KBM-7 (cell line): ENCODE measurements around the gene ERN1.
A peak's percentile ranks its signal among the peaks of the same experiment; 100 is the strongest.

Experiments
- DNase-seq: peaks from one replicate; pipeline ENCODE4 v3.0.0-alpha.2; 2015
- in situ Hi-C: fragments of 300-500 bp; cut with MboI; formaldehyde crosslinking; loops from 2 replicates; pipeline ENCODE4 v1.14.3; 2020; ENCODE audit warnings: low sequenced_read_pairs, low pct_unique_long_range_greater_than_20kb, mixed read lengths

Gene ERN1

DNA sequence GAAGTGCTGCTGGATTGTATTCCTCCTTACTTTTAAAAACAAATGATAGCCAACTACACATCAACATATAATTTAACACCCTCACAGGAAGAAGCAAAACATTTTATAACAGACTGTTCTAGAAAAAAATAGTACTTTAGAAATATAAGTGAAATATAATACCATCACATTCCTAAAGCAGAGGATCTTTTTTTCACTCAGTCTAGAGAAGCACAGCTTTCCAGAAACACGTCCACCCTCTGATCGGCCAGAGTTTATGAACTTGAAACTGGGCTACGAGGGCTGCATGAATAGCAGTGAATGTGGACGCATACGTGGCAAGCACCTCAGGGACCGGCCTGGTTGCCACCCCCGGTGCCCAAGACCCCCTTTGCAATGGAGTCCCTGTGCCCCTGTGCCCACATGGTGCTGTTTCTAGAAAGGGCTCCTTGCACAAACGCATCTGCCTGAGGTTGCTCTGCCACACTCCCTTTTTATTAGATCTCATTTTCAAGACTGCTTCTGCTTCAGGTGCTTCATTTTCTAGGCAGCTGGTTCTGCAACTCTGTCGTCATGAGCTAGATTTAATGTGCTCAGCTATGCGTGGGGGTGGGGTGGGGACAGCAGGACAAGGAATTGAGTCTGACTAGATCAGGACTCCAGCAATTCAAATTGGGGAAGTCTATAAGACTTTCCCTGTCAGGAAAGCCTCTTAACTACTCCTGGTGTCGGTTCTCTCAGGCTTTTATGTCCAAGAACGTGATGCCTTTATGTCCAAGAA, 29.1 kb upstream of the ERN1 start:
- peak; percentile 33 for DNase-seq
- in situ Hi-C loops, result no loop called here

DNA sequence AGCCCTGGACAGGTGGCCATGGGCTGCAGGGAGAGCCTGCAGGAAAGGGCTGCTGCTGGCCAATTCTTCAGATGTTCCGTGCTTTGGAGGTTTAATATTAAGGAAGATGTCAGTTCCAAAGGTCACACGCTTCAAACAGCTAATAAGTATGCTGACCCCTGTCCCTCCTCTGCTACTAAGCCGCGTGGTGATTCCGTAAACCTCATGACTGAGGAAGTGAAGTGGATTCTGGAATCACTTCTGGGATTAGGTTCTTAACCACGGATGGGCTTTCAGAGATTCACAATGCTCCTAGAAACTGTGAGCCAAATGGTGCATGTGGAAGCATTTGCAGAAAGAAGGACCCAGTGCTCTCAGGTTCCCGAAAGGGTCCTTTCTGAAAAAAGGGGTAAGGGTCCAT, 28.5 kb upstream of the ERN1 start:
- in situ Hi-C loops, result no loop called here
- no peak for DNase-seq

DNA sequence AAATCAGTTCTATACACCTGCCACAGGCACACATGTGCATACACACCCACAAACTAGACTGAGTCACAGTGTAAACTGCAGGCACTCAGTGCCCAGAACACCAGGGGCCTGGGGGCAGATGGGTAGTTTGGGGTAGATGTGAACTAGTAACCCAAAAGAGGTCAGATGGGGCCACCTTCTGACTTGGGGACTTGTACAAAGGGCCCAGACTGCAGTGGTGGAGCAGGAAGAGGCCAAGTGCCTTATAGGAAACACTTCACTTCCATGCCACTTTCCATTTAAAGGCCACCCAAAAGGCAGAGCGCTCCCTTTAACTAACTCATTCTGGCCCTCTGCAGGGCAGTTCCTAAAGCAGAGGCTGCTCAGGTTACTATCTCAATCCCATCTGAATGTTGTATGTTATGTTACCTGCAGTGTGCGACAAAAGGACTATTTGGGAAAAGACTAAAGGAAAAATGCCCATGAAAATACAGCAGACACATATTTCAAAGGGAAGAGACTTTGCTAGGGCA, 27.8 kb upstream of the ERN1 start:
- DNase-seq, result no peak
- in situ Hi-C loops, result no loop called here

DNA sequence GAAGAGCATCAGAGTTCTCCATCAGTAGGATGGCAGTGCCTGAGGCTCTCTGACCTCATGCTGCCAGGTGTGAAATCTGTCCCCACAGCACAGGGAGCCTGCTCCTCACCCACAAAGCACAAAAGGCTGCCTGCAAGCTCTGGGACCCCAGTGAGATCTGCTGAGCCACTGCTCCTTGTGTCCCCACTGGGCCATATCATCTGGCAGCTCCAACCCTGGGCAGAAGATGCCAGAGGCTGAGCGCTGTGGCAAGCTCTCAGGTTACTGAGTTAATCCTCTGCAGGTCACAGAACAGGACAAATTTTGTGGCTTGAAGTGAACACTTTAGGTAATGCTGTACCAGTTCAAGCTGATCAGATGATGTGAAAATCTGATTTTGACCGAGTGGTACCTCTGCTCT, 26.7 kb upstream of the ERN1 start:
- no peak for DNase-seq
- in situ Hi-C loops, result no loop called here

DNA sequence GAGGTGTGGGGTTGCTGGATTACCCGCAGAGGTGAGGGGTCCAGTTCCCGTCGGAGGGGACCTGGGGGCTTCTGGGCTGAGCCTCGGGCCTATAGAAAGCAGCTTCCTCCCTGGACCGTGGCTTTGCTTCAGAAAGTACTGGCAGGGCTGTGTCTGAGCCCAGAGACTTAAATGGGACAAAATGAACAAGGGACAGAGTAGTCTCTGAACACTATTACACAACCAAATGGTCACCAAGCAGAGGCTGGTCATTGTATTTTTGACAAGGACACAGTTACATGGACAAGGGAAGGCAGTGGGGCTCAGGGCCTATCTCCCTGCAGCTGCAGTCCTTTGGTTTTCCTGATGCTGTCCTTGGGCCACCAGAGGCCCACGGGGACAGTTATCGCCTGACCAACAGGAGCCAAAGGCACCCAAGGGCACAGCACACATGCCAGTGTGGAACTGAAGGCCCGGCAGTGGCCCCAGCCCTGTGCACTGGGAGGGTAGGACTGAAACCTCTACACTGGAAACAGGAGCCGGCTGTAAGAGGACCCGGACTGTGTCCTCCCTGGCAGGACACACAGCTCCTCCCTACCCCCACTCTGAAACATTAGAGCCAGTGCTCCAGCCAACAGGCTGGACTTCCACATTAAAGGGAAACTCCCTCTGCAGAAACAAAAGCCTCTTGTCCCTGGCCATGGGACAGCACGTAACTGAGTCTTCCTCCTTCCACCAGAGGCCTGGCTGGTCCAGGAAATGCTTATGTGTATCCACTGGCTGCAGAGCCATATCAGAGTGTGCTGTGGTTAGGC, 26.0 kb upstream of the ERN1 start:
- DNase-seq, result no peak
- in situ Hi-C loops, result no loop called here

DNA sequence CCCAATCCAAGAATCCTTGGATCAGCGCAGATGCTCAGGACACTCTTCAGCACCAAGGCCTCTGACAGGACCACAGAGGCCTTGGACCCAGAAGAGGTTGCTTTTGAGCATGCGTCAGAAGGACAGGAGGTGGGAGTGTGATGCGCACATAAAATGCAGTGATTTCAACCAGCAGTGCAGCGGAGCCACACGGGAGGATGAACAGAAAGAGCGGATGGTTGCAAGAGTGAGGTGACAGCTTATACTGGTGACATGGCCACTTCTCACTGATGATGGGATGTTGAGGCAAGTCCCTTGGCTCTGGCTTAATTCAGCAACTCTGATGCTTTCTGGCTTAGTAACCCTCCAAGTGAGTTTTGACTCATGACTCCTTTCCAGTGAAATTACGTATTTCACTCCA, 25.2 kb upstream of the ERN1 start:
- in situ Hi-C loops, result no loop called here
- no peak for DNase-seq

DNA sequence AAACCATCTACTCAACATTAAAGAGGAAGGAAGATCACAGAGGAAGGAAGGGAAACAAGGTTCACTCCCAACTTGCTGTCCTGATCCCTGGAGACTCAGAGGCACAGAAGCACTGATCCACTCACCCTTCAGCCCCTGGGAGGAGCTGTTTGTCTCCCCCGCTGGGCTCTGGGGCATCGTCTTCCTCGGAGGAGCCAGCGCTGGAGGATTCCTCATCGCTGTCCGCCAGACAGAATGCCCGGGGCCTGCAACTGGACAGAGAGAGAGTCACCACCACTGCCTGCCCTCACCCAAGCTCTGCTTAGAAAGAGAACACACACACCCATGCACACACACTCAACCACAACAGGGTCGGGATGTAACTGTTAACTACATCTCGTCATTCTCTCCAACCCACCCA, 24.8 kb upstream of the ERN1 start:
- DNase-seq, result no peak
- in situ Hi-C loops, result no loop called here

DNA sequence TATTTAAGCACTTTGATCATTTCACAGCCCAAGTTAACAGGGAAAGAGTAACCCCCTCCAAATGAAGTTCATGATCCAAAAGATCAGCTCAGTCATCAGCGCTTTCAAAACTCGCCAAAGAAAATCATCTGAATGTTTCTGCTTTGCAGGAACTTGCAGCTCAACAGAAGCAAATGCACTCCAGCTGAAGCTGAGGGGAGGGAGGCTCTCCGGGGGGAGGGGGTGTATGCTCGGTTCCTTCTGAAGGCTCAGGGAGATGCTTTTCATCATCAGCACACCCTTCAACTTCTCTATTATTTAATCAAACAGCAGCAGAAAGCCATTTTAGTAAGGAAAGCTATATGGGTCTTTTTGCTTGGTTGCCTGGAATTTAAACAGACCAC, 24.4 kb upstream of the ERN1 start:
- no peak for DNase-seq
- in situ Hi-C loops, result no loop called here

DNA sequence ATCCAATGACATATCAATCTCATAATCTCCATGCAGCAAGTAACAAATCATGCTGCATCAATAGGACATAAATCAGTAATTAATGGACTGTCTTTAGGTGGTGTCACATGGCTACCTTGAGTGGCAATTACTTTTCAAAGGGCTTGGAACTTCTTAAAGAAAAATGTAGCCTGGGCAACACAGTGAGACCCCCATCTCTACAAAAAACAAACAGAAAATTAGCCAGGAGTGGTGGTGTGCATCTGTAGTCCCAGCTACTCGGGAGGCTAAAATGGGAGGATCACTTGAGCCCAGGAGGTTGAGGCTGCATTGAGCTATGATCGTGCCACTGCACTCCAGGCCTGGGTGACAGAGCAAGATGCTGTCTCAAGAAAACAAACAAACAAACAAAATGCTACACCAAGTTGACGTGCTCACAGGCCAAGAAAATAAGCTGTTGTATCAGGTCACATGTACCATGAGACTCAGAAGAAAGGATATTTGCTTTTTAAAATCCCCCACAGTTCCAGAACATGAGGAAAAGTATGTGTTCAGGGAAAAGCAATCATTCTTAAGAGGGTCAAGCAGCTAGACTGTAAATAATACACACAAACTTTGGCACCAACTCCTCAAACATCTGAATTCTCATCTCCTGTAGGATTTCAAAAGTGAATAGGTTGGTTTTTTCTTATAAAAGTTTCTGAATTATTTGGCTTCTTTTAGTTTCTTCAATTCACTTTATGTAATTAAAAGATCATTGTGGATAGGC, 23.8 kb upstream of the ERN1 start:
- in situ Hi-C loops, result no loop called here
- no peak for DNase-seq

DNA sequence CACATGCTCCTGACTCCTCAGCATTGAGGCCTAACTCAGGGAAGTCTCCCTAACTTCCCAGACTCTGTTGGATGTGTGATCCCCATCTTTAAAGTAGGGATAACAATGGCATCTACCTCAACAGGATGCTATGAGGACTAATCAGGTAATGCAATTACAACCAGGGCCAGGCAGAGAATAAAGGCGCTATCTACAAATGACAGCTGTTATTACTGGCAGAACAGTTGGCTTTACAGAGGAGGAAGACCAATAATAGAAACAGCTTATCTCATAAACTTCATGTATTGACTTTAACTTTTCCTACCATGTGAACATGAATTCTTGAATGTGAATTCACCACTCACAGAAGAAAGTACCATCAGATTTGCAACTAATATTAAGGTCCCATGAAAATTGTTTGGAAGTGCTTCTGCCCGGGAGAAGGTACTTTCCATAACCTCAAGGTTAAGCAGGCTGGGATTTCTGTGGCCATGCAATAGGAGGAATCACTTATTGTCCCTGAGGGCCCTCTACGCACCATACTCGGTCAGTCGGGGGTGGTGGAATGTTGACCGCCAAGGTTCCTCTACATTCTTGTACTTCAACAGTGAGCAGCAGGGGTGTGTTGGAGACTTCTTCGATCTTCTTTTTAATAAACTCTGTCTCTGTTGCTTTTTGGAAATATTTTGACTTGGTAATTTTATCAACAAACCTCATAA, 22.6 kb upstream of the ERN1 start:
- no peak for DNase-seq
- in situ Hi-C loops, result no loop called here

DNA sequence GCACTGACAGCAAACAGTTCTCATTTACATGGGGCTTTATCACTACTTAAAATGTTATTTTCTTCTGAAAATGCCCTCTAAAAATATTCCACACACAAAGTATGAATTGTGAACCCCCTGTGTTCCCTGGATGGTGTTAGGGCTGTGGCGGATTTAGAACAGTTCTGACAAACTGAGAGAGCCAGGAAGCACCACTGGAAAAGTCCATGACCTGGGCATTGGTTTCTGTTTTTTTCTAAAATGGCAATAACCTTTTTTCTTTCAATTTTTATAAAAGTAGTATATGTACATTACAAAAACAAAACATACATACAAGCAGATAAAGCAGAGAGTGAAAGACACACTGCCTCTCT, 21.0 kb upstream of the ERN1 start:
- in situ Hi-C loops, result no loop called here
- no peak for DNase-seq

DNA sequence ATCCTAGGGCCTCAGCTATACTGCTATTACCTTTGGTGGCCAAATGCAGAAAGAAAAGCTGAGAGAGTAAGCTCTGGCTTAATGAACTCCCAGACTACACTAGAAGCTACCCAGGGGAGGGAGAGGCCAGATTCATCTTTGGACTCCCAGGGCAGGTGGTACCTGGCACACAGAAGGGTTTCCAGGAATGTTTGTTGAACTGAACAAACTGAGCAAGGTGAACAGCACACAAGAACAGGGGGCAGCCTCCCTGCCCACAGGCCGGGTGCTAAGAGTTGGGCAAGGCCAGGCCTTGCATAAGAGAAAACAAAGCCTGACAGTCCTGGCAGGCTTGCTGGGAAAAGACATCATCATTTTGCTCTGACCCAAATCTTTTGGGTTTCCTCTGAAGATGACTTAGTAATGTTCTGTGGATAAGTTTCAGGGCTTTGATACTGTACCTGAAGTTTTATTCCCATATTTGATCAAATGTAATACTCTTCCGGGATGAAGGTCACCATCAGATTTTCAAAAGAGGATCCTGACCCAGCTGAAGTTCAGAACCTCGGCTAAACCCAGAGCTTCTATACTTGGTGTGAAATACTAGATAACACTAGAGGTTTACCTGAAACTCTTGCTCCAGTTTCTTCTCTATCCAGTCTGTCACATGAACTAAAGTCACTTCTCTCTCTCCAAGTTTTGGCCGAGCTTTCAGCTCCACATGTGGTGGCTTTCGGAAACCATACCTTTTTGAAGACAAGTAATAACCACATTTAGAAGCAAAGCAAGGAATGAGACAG, 20.5 kb upstream of the ERN1 start:
- in situ Hi-C loops, result no loop called here
- DNase-seq, result no peak

DNA sequence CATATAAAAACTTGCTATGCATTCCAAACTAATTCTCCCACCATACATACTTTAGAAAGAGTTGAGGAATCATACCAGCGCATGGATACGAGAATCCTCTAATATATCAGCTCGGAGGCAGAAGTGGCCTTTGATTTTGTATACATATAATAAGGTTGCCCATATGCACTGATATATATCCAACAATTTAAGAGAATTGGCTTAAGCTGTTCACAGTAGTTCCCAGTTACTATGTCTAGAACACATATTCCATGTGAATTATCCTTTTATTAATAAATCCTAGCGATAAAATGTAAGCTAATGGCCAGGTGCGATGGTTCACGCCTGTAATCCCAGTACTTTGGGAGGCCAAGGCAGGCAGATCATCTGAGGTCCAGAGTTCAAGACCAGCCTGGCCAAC, 19.3 kb upstream of the ERN1 start:
- in situ Hi-C loops, result loop anchor here (25.0 kb wide), 1 partner anchor 112 kb away; no protein-coding TSS in a partner anchor
- no peak for DNase-seq

DNA sequence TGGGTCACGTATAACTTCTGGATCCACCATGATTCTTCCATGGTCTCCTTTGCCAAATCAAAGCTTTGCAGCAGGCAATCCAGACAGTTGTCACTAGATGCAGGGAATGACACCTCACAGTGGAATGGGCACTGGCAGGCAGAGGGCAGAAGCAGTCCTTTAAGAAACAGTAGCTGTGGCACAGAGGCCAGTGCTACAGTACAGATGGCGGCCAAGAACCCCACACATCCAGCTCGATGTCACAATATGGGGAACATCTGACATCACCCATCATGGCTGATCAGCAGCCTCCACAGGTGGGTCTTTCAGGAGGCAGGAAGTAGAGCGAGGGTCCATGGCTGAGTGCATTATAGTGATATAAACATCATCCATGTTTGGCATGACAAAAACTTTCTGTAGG, 18.8 kb upstream of the ERN1 start:
- in situ Hi-C loops, result loop anchor here (25.0 kb wide), 1 partner anchor 111 kb away; no protein-coding TSS in a partner anchor
- DNase-seq, result peak; percentile 35

DNA sequence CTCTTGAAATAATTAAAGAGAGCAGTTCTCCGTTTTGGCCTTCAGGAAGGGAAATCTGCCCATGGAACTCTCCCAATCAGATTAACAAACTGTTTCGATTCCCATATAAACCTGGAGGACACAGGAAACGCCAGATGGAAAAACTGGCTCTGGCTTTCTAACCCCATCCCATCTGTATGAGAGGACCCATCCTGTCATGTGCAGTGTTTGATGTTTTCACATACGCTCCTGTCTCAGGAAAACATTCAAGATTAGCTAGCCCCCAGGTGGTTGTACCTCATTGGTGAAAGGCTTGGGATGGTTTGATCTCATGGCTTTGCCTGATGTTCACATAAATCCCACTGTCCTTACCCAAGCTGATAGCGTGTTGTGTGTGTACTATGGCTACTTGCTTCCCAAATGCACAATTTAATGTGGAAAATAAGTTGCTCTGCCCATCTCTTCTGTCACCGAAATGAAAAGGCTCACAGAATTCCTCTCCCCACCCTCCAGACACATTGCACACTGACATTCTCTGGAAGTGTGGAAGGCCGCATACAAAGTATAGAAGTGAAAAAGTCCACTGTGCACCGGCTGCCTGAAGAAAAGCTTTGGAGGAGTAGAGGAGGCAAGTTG, 18.2 kb upstream of the ERN1 start:
- DNase-seq, result peak; percentile 41
- in situ Hi-C loops, result loop anchor here (25.0 kb wide), 1 partner anchor 111 kb away; no protein-coding TSS in a partner anchor

DNA sequence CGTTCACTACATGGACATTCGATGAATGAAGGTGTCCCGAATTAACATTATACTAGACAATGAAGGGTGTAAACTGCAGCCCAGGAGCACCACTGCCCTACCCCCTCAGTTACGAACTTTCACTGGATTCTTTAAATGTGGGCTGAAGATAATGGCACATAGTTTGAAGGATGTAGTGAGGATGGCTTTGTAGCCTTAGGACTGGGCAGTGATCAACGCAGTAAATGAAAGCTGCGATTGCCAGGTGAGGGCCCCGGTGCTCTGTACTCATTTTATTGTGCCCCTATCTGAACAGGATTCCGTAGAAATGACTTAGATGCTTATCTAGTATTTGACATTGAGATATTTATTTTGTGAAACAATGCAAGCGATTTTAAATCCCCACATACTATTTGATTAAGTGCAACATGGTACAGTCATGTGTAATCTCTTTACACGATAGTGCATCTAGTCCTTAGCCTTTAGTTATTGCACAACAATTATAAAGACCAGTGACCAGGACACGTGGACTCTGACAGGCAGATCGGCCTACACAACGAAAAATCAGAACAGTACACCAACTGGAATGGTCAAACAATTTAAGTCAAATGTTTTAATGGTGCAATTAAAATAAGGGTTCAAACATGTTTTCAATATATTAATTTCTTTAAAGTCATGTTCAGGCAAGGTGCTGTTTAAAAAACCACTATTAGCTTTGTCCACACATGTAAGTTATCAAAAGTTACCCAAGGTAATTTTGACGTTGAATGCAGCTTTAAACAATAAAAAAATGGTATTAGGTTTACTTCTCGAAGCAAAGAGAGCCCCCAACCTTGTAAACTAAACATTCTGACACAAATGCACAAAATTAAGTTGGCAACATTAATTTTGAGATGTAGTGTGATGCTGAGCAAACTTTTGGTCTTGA, 17.4 kb upstream of the ERN1 start:
- in situ Hi-C loops, result loop anchor here (25.0 kb wide), 1 partner anchor 110 kb away; no protein-coding TSS in a partner anchor
- peak; percentile 58 for DNase-seq
